Measurements from ENCODE around the gene TDP1.

The TDP1 gene

DNA sequence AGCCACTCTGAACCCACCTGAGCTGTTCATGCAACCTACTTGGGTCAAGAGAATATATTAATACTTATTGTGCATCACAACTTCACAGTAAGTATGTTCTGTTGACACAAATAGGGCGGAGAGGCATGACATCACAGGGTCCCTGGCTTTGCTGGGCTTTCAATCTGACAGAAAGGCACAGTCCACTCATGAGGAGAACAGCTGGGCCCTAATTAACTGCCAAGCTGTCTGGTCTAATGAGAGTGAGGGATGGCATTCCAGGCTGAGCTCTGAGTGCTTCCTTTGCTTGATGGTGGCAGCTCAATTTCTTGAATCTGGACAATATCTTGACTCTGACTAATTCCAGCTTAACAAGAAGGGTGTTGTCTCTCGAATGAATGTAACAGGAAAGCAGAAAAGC, 3.2 kb upstream of the TDP1 start:
- H3K4me3 ChIP-seq (replicated peaks; ENCODE audit: insufficient read depth, low read length): no peak overlapping the region
- H3K27me3 ChIP-seq (ENCODE audit: insufficient read depth, poor library complexity, severe bottlenecking): no peaks in the 10 kb centered on the region
- TF ChIP-seq, protein P1, sequence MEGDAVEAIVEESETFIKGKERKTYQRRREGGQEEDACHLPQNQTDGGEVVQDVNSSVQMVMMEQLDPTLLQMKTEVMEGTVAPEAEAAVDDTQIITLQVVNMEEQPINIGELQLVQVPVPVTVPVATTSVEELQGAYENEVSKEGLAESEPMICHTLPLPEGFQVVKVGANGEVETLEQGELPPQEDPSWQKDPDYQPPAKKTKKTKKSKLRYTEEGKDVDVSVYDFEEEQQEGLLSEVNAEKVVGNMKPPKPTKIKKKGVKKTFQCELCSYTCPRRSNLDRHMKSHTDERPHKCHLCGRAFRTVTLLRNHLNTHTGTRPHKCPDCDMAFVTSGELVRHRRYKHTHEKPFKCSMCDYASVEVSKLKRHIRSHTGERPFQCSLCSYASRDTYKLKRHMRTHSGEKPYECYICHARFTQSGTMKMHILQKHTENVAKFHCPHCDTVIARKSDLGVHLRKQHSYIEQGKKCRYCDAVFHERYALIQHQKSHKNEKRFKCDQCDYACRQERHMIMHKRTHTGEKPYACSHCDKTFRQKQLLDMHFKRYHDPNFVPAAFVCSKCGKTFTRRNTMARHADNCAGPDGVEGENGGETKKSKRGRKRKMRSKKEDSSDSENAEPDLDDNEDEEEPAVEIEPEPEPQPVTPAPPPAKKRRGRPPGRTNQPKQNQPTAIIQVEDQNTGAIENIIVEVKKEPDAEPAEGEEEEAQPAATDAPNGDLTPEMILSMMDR (IDR thresholded peaks at IDR 0.05; ENCODE audit: insufficient read depth, low read length): no peak
- no peak for TF ChIP-seq SPI1 (IDR thresholded peaks at IDR 0.05; ENCODE audit: borderline replicate concordance, low read depth)
- TF ChIP-seq REST (IDR thresholded peaks at IDR 0.05; ENCODE audit: insufficient replicate concordance, low read depth): no peak
- no peak for TF ChIP-seq POLR2AphosphoS5 (IDR thresholded peaks at IDR 0.05; ENCODE audit: low read depth)
- no peak for TF ChIP-seq GABPA (IDR thresholded peaks at IDR 0.05; ENCODE audit: low read depth)

DNA sequence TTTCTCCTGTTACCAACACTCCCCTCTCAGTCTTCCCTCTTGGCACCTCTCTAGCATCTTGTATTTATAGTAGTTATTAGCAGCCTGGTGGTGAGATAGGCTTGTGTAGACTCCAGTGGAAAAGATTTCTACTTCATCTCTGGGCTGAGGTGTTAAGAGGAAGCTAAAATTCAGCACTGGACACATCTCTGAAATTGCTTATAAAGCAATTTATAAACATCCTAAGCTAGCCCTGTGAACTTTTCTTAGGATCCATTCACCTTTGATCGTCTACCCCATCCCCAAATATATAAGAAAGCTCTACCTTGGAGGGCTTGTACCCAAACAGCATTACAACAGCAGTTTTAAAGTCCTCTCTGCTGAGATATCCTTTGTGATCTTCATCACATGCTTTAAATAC, 2.1 kb upstream of the TDP1 start:
- peak overlapping the region; percentile 87 for H3K27ac ChIP-seq (replicated peaks)
- TF ChIP-seq POLR2AphosphoS5 (IDR thresholded peaks at IDR 0.05; ENCODE audit: low read depth) (no peak), SPI1 (IDR thresholded peaks at IDR 0.05; ENCODE audit: borderline replicate concordance, low read depth) (no peak), REST (IDR thresholded peaks at IDR 0.05; ENCODE audit: insufficient replicate concordance, low read depth) (no peak), GABPA (IDR thresholded peaks at IDR 0.05; ENCODE audit: low read depth) (no peak)
- TF ChIP-seq, protein P1 (IDR thresholded peaks at IDR 0.05; ENCODE audit: insufficient read depth, low read length): no peak
- peak overlapping the region; percentile 84; the same call in 1 of the 2 replicates for H3K4me3 ChIP-seq (replicated peaks; ENCODE audit: insufficient read depth, low read length)

More for the DNA sequence above, 3.2 kb upstream of the TDP1 start:
- DNase-seq (ENCODE audit: low read depth in 1 of 2, low spot score in 1 of 2): no peak
- no peak overlapping the region for H3K27ac ChIP-seq (replicated peaks)

DNA sequence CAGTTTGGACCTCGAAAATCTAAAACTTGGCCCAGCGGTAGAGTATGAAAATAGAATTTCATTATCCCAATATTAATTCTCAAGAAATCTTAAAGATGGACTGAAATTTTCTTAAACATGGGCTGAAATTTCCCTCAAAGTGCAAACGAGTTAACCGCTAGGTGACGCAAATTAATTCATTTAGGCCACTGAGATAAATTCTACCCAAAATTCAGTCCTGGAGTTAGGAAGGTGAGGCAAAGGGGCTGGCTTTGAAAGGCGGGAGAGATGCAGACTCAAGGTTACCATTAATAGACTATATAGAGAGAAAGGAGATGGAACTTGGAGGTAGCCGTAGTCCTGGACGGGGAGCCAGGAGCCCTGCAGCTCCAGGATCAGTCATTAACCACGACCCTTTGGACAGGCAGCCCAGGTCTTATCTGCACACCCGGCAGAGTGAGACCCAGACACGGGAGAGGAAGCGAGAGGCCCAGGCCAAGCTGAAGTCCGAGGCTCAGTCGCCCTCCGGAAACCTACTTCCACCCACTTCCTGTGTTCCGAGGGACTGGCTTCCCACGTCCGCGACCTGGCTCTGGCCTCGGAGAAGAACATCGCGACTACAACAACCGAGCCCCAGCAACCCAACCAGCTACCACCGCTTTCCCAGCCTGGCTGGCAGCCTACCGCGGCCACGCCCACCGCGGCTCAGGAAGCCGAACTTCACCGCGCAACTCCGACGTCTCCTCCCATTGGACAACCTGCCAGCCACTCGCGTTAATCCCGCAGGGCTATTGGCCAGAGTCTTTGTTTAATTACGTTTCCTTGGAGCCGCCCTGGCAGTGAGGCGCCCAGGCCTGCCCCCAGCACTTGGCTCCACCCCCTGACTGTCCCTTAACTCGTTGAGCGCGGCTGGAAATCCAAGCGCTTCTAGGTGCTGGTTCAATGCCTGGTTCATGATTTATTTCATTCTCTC, 1.4 kb upstream of the TDP1 start, which contains the start of gene EFCAB11:
Gene EFCAB11, minus strand, starts transcription at position 661 of the 952 bp plus-strand sequence. Its CDS starts 70 bp downstream, at position 591.
- peak; percentile 96 to 99 for DNase-seq (ENCODE audit: low read depth in 1 of 2, low spot score in 1 of 2)
- Histone ChIP-seq H3K27ac (replicated peaks) (peak within 1 kb of the TSS; percentile 87), H3K27me3 (ENCODE audit: insufficient read depth, poor library complexity, severe bottlenecking) (no peaks in the 10 kb centered on the region), H3K4me3 (replicated peaks; ENCODE audit: insufficient read depth, low read length) (peak within 1 kb of the TSS; percentile 84)
- TF ChIP-seq REST (IDR thresholded peaks at IDR 0.05; ENCODE audit: insufficient replicate concordance, low read depth) (no peak), SPI1 (IDR thresholded peaks at IDR 0.05; ENCODE audit: borderline replicate concordance, low read depth) (no peak), POLR2AphosphoS5 (IDR thresholded peaks at IDR 0.05; ENCODE audit: low read depth) (peak; percentile 67; the same call in 1 of the 2 replicates), GABPA (IDR thresholded peaks at IDR 0.05; ENCODE audit: low read depth) (peak; percentile 66)
- TF ChIP-seq, protein P1 (IDR thresholded peaks at IDR 0.05; ENCODE audit: insufficient read depth, low read length): no peak

More for the DNA sequence above, 2.1 kb upstream of the TDP1 start:
- no peaks in the 10 kb centered on the region for H3K27me3 ChIP-seq (ENCODE audit: insufficient read depth, poor library complexity, severe bottlenecking)
- no peak for DNase-seq (ENCODE audit: low read depth in 1 of 2, low spot score in 1 of 2)

All from HL-60 (cell line).